ENCODE results near the gene PTGDR2.
"Not testable (repeated sequence)": the region's sequence is repeated elsewhere in the genome, so short reads cannot be mapped to it uniquely, and the experiment has no call there.

The PTGDR2 gene

GRCh38 chr11:60830478-60831142 lies 25.1 kb downstream of the PTGDR2 start:
- Histone ChIP-seq H3K27ac (ENCODE audit: low read length) (no peak overlapping the region), H3K4me1 (ENCODE audit: insufficient read depth, low read length) (no peaks in the 10 kb centered on the region)

GRCh38 chr11:60825790-60826189 lies 30.0 kb downstream of the PTGDR2 start:
- Histone ChIP-seq H3K9ac (ENCODE audit: low read depth, low read length) (no peak overlapping the region), H3K27ac (ENCODE audit: low read length) (no peak overlapping the region), H3K27me3 (ENCODE audit: insufficient read depth, low read length) (no peaks in the 10 kb centered on the region; the same call in 1 of the 2 replicates), H3K4me3 (ENCODE audit: low read length) (no peak overlapping the region), H3K9me3 (ENCODE audit: insufficient read depth, low read depth, low read length) (no peaks in the 10 kb centered on the region), H3K4me1 (ENCODE audit: insufficient read depth, low read length) (no peaks in the 10 kb centered on the region), H3K36me3 (ENCODE audit: insufficient read depth, low read depth, low read length) (no peaks in the 10 kb centered on the region)

More at GRCh38 chr11:60830478-60831142, 25.1 kb downstream of the PTGDR2 start:
- no peaks in the 10 kb centered on the region for H3K9me3 ChIP-seq (ENCODE audit: insufficient read depth, low read depth, low read length)
- no peak overlapping the region for H3K9ac ChIP-seq (ENCODE audit: low read depth, low read length)
- H3K27me3 ChIP-seq (ENCODE audit: insufficient read depth, low read length), result peaks cover 20% of the 10 kb centered on the region
- no peak overlapping the region for H3K4me3 ChIP-seq (ENCODE audit: low read length)
- no peaks in the 10 kb centered on the region for H3K36me3 ChIP-seq (ENCODE audit: insufficient read depth, low read depth, low read length)

- Histone ChIP-seq H3K27me3 (ENCODE audit: insufficient read depth, low read length) (no peaks in the 10 kb centered on the region; the same call in 1 of the 2 replicates), H3K4me1 (ENCODE audit: insufficient read depth, low read length) (no peaks in the 10 kb centered on the region), H3K27ac (ENCODE audit: low read length) (no peak overlapping the region), H3K9ac (ENCODE audit: low read depth, low read length) (no peak overlapping the region), H3K36me3 (ENCODE audit: insufficient read depth, low read depth, low read length) (no peaks in the 10 kb centered on the region), H3K4me3 (ENCODE audit: low read length) (no peak overlapping the region), H3K9me3 (ENCODE audit: insufficient read depth, low read depth, low read length) (no peaks in the 10 kb centered on the region)
These were observed 30.6 kb downstream of the PTGDR2 start for GRCh38 chr11:60825118-60825517.

GRCh38 chr11:60823745-60824306 lies 31.9 kb downstream of the PTGDR2 start:
- not testable (repeated sequence) for H3K36me3 ChIP-seq (ENCODE audit: insufficient read depth, low read depth, low read length); H3K27ac ChIP-seq (ENCODE audit: low read length); H3K4me3 ChIP-seq (ENCODE audit: low read length); H3K27me3 ChIP-seq (ENCODE audit: insufficient read depth, low read length); H3K9me3 ChIP-seq (ENCODE audit: insufficient read depth, low read depth, low read length); H3K9ac ChIP-seq (ENCODE audit: low read depth, low read length); H3K4me1 ChIP-seq (ENCODE audit: insufficient read depth, low read length)

GRCh38 chr11:60821827-60822599 lies 33.7 kb downstream of the PTGDR2 start:
- Histone ChIP-seq H3K9ac (ENCODE audit: low read depth, low read length) (no peak overlapping the region), H3K27me3 (ENCODE audit: insufficient read depth, low read length) (no peaks in the 10 kb centered on the region), H3K4me3 (ENCODE audit: low read length) (no peak overlapping the region), H3K27ac (ENCODE audit: low read length) (no peak overlapping the region), H3K4me1 (ENCODE audit: insufficient read depth, low read length) (no peaks in the 10 kb centered on the region), H3K36me3 (ENCODE audit: insufficient read depth, low read depth, low read length) (no peaks in the 10 kb centered on the region), H3K9me3 (ENCODE audit: insufficient read depth, low read depth, low read length) (peaks cover 3% of the 10 kb centered on the region)

- Histone ChIP-seq H3K36me3 (ENCODE audit: insufficient read depth, low read depth, low read length) (no peaks in the 10 kb centered on the region), H3K4me3 (ENCODE audit: low read length) (no peak overlapping the region), H3K27ac (ENCODE audit: low read length) (no peak overlapping the region), H3K27me3 (ENCODE audit: insufficient read depth, low read length) (no peaks in the 10 kb centered on the region), H3K9ac (ENCODE audit: low read depth, low read length) (no peak overlapping the region), H3K4me1 (ENCODE audit: insufficient read depth, low read length) (no peaks in the 10 kb centered on the region), H3K9me3 (ENCODE audit: insufficient read depth, low read depth, low read length) (peaks cover 11% of the 10 kb centered on the region)
These were observed 37.7 kb downstream of the PTGDR2 start for GRCh38 chr11:60818057-60818456.

- H3K9ac ChIP-seq (ENCODE audit: low read depth, low read length), result no peak overlapping the region
- no peak overlapping the region for H3K4me3 ChIP-seq (ENCODE audit: low read length)
- H3K4me1 ChIP-seq (ENCODE audit: insufficient read depth, low read length), result no peaks in the 10 kb centered on the region
- H3K36me3 ChIP-seq (ENCODE audit: insufficient read depth, low read depth, low read length), result no peaks in the 10 kb centered on the region
- no peak overlapping the region for H3K27ac ChIP-seq (ENCODE audit: low read length)
- no peaks in the 10 kb centered on the region for H3K27me3 ChIP-seq (ENCODE audit: insufficient read depth, low read length)
- peaks cover 11% of the 10 kb centered on the region for H3K9me3 ChIP-seq (ENCODE audit: insufficient read depth, low read depth, low read length)
These were observed 39.1 kb downstream of the PTGDR2 start for GRCh38 chr11:60816590-60817157.

- Histone ChIP-seq H3K36me3 (ENCODE audit: insufficient read depth, low read depth, low read length) (no peaks in the 10 kb centered on the region), H3K4me1 (ENCODE audit: insufficient read depth, low read length) (no peaks in the 10 kb centered on the region), H3K9me3 (ENCODE audit: insufficient read depth, low read depth, low read length) (peaks cover 11% of the 10 kb centered on the region), H3K27ac (ENCODE audit: low read length) (no peak overlapping the region), H3K27me3 (ENCODE audit: insufficient read depth, low read length) (no peaks in the 10 kb centered on the region), H3K9ac (ENCODE audit: low read depth, low read length) (no peak overlapping the region), H3K4me3 (ENCODE audit: low read length) (no peak overlapping the region)
These were observed 41.6 kb downstream of the PTGDR2 start for GRCh38 chr11:60814112-60814511.

GRCh38 chr11:60813324-60813723 lies 42.4 kb downstream of the PTGDR2 start:
- no peaks in the 10 kb centered on the region for H3K4me1 ChIP-seq (ENCODE audit: insufficient read depth, low read length)
- H3K36me3 ChIP-seq (ENCODE audit: insufficient read depth, low read depth, low read length), result no peaks in the 10 kb centered on the region
- no peak overlapping the region for H3K9ac ChIP-seq (ENCODE audit: low read depth, low read length)
- H3K27ac ChIP-seq (ENCODE audit: low read length), result no peak overlapping the region
- H3K4me3 ChIP-seq (ENCODE audit: low read length), result no peak overlapping the region
- H3K27me3 ChIP-seq (ENCODE audit: insufficient read depth, low read length), result no peaks in the 10 kb centered on the region
- peaks cover 11% of the 10 kb centered on the region for H3K9me3 ChIP-seq (ENCODE audit: insufficient read depth, low read depth, low read length)

- H3K27me3 ChIP-seq (ENCODE audit: insufficient read depth, low read length), result no peaks in the 10 kb centered on the region
- H3K27ac ChIP-seq (ENCODE audit: low read length), result no peak overlapping the region
- H3K4me3 ChIP-seq (ENCODE audit: low read length), result no peak overlapping the region
- no peaks in the 10 kb centered on the region for H3K36me3 ChIP-seq (ENCODE audit: insufficient read depth, low read depth, low read length)
- H3K9me3 ChIP-seq (ENCODE audit: insufficient read depth, low read depth, low read length), result no peaks in the 10 kb centered on the region
- H3K4me1 ChIP-seq (ENCODE audit: insufficient read depth, low read length), result no peaks in the 10 kb centered on the region
- H3K9ac ChIP-seq (ENCODE audit: low read depth, low read length), result no peak overlapping the region
These were observed 45.2 kb downstream of the PTGDR2 start for GRCh38 chr11:60810569-60810968.

- Histone ChIP-seq H3K9me3 (ENCODE audit: insufficient read depth, low read depth, low read length) (no peaks in the 10 kb centered on the region), H3K4me1 (ENCODE audit: insufficient read depth, low read length) (no peaks in the 10 kb centered on the region), H3K27ac (ENCODE audit: low read length) (no peak overlapping the region), H3K9ac (ENCODE audit: low read depth, low read length) (no peak overlapping the region), H3K4me3 (ENCODE audit: low read length) (no peak overlapping the region), H3K27me3 (ENCODE audit: insufficient read depth, low read length) (no peaks in the 10 kb centered on the region), H3K36me3 (ENCODE audit: insufficient read depth, low read depth, low read length) (no peaks in the 10 kb centered on the region)
These were observed 45.6 kb downstream of the PTGDR2 start for GRCh38 chr11:60810151-60810550.

All from iPS-20b (cell line).